HG03558 (cell line): ENCODE data around the gene ROPN1L.
A peak's percentile ranks its signal among the peaks of the same experiment; 100 is the strongest.

Experiments used
- ATAC-seq: cut with Tn5 transposase; IDR thresholded peaks from one replicate; pipeline ENCODE4 v1.9.1; 2021; ENCODE audit warnings: moderate number of reproducible peaks; ENCODE audit not compliant: unreplicated experiment; ENCODE audit errors: extremely low read depth

ROPN1L gene

DNA sequence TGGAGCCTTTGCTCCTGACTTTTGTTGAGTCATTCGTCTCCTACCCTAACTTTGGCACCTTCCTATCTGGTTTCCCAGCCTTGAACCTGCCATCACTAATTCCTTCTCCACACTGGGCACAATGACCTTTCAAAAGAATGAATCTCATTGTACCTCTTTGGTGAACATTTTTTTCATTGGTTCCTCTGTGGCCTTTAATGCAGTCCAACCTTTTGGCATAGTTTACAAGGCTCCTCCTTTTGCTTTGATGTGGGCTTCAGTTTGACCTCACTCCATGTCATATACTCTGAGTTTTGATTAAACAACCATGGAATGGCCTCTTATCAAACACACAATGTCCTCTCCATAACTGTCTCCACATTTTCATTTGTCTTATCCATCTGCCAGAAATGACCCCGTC is 14.5 kb upstream of the ROPN1L start:
- no peak for ATAC-seq

GRCh38 chr5:10427978-10428377 is 13.7 kb upstream of the ROPN1L start:
- ATAC-seq, result no peak

DNA sequence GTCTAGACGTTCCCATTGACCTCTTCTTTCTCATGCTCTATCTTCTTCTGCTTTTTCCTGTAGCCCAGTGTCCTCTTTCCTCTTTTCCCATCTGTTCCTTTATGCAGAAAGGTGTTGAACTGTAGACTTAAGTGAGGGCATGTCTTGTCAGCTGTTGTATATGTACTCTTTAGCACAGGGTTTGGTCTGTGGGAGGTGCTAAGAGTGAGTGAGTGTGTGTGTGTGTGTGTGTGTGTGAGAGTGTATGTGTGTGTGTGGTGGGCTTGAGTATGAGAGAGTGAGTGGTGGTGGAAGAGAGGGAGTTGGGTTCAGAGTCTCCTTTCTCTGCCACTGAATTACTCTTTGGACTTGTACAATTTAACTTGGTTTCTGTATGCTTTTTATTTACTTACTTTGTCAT is 10.3 kb upstream of the ROPN1L start:
- no peak for ATAC-seq

DNA sequence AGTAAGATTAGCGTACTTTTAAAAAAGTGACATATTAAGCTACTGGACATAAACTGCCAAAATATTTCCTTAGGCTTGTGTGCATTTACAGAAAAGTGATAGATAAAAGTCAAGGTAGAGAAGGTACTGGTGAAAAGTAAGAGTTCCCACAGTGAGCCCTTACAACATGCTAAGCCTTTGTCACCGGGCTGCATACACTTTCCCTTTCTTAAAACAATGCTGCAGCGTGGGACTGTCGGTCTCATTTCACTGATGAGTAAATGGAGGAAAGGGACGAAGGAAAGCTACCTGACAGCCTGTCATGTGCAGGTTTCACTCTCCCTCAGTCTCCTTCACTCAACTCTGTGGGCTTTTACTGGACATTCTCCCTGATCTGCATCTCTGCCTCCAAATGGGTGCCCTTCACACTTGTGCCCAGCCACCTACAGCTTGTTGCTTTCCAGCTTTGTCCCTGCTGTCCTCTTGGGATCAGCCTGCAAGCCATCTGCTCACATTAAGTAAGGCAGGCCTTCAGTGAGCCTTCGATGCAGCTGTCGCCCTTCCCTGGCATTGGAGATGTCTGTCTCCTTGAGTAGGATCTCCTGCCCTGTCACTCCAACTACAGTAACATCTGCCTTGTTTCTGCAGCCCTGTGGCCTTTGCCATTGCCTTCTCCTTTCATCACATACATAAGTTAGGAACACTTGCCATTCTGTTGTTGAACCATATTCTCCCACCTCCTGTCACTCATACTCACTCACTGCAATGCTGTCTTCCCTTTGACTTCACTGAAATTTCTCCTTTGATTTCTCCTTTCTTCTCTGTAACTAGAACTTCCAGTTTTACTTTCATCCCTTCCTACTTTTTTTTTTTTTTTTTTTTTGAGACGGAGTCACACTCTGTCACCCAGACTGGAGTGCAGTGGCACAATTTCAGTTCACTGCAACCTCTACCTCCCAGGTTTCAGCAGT is 9.3 kb upstream of the ROPN1L start:
- no peak for ATAC-seq

GRCh38 chr5:10434392-10434791 is 7.3 kb upstream of the ROPN1L start:
- ATAC-seq, result no peak

GRCh38 chr5:10438301-10438700 is 3.4 kb upstream of the ROPN1L start:
- no peak for ATAC-seq

GRCh38 chr5:10439692-10440091 is 2.0 kb upstream of the ROPN1L start:
- ATAC-seq, result no peak

- ATAC-seq, result no peak
Measured at GRCh38 chr5:10440367-10440990, 1.2 kb upstream of the ROPN1L start.

GRCh38 chr5:10441992-10442435 is 335 bp downstream of the ROPN1L start:
- no peak for ATAC-seq

DNA sequence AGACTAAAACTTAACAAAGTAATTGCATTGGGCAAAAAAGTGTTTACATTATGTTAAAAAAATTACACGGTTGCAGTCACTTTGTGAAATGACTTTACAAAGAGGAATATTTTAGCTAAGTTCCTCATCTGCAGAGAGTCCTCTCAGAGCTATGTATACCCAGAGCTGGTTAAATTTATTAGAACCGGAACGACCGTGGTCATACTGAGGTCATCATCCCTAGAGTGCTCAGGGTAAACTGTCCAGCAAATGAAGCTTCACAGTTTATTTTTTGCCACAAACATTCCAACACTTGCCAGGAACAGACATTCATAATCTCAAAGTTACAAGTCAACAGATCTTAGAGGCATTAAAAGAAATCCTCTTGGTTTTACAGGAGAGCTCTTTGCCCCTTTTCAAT is 897 bp downstream of the ROPN1L start:
- no peak for ATAC-seq

DNA sequence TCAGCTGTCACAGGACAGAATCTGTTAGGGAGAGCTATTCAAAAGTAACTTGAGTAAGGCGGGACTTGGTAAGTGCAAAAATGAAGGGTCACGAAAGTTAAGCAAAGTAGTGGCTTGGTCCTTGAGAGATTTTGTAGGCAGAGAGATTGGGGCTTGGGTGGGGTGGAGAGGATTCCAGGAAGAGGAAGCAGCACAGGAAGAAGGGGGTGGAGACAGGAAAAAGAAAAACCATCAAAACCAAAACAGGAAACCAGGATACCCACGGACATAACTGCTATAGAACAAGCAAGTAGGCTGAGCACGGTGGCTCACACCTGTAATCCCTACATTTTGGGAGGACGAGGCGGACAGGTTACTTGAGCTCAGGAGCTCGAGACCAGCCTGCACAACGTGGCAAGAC is 3.7 kb downstream of the ROPN1L start:
- ATAC-seq, result no peak

DNA sequence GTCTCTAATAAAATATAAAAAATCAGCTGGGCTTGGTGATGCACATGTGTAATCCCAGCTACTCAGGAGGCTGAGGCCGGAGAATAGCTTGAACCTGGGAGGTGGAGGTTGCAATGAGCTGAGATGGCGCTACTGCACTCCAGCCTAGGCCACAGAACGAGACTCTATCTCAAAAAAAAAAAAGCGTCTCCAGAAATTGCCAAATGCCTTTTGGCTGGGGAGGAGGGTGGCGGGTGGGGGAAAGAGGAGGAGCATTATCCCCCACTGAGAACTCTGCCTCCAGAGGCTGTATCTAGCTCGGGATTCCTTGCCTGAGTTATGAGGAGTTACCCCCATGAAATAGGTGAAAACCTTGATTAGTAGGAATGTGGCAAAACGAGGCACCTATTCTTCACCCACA is 4.8 kb downstream of the ROPN1L start:
- ATAC-seq, result no peak

DNA sequence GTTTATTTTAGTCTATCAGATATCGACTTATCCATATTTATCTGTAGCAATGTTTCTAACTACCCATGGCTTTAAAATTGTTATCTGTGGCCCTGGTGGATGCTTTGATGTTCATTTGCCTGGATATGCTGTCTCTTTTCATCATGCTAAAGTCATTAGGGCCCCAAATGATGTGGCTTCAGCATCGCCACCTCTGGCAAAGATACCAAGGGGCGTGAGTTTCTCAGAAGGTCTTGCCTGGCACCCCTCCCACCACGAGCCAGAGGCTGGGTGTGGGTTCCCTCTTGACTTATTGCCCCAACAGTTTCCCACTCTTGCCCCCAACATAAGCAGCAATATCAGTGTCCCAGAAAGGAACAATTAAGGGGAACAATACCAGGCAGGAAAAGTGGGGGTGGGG is 5.4 kb downstream of the ROPN1L start:
- no peak for ATAC-seq

GRCh38 chr5:10448754-10449360 is 7.2 kb downstream of the ROPN1L start:
- ATAC-seq, result no peak

GRCh38 chr5:10451137-10451824 is 9.6 kb downstream of the ROPN1L start:
- ATAC-seq, result no peak

- ATAC-seq, result peak; percentile 46
Measured at GRCh38 chr5:10452768-10453331, 11.2 kb downstream of the ROPN1L start.

DNA sequence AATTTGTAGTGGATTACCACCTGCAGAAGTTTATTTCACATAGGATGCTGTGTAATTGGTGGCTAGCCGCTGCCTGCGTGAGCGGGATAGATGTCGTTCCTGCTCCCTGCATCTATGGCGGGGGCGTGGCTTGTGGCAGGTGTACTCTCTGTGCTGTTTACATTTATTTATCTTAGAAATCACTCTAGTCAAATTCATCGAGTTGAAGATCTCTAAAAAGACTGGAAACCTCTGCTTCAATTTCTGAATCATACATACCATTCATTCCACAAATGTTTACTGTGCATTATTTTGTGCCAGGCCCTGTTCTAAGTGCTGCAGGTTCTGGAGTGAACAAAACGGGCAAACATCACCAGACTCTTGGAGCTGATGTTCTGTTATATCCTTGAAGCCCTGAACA is 11.9 kb downstream of the ROPN1L start:
- no peak for ATAC-seq

- ATAC-seq, result no peak
Measured at GRCh38 chr5:10454591-10455276, 13.1 kb downstream of the ROPN1L start.

GRCh38 chr5:10455277-10455670 is 13.6 kb downstream of the ROPN1L start:
- no peak for ATAC-seq
